ENCODE results near the gene CDH22. TPM values are rescaled to one million over a fixed set of nuclear protein-coding genes. Genes with fewer than 3 reads are reported as not detected.

The CDH22 gene
- total RNA-seq, 1 experiment from 2014 or later: not detected

- Histone ChIP-seq H3K4me3 (ENCODE audit: low read depth, low read length, poor library complexity, severe bottlenecking) (no peak overlapping the region), H3K9me3 (ENCODE audit: low read depth, low read length, poor library complexity, severe bottlenecking) (no peaks in the 10 kb centered on the region), H3K36me3 (ENCODE audit: insufficient read depth, low read length, poor library complexity, severe bottlenecking) (peaks cover 16% of the 10 kb centered on the region), H3K27ac (ENCODE audit: low read depth, low read length, poor library complexity, severe bottlenecking) (no peak overlapping the region), H3K4me1 (ENCODE audit: insufficient read depth, low read length, poor library complexity, severe bottlenecking) (peaks cover under 1% of the 10 kb centered on the region), H3K27me3 (replicated peaks; ENCODE audit: insufficient read depth, low read depth, low read length, poor library complexity) (no peaks in the 10 kb centered on the region)
- intact Hi-C loops (cut with micrococcal nuclease; ENCODE audit: unreplicated experiment): no loop called here
- DNase-seq (ENCODE audit: low spot score): no peak
- ChIA-PET CTCF (no interaction called here), POLR2A (ENCODE audit: low non-redundant PET) (no interaction called here)
- TF ChIP-seq CTCF (conservative IDR thresholded peaks at IDR 0.05; ENCODE audit: low read depth, low read length) (no peak), EZH2 (IDR thresholded peaks at IDR 0.05; ENCODE audit: borderline replicate concordance, low read depth, low read length, poor library complexity, severe bottlenecking) (no peak)
- no TSS peak for BruUV-seq (replicated peaks)
Observed at GRCh38 chr20:46355778-46356177, 47.5 kb upstream of the CDH22 start.

GRCh38 chr20:46354920-46355654 is 46.8 kb upstream of the CDH22 start:
- intact Hi-C loops (cut with micrococcal nuclease; ENCODE audit: unreplicated experiment): no loop called here
- POLR2A ChIA-PET (ENCODE audit: low non-redundant PET): no interaction called here
- peaks cover 16% of the 10 kb centered on the region for H3K36me3 ChIP-seq (ENCODE audit: insufficient read depth, low read length, poor library complexity, severe bottlenecking)

GRCh38 chr20:46354207-46354555 is 45.9 kb upstream of the CDH22 start:
- CTCF ChIA-PET: no interaction called here
- POLR2A ChIA-PET (ENCODE audit: low non-redundant PET): no interaction called here
- Histone ChIP-seq H3K9me3 (ENCODE audit: low read depth, low read length, poor library complexity, severe bottlenecking) (no peaks in the 10 kb centered on the region), H3K4me1 (ENCODE audit: insufficient read depth, low read length, poor library complexity, severe bottlenecking) (peaks cover 16% of the 10 kb centered on the region), H3K36me3 (ENCODE audit: insufficient read depth, low read length, poor library complexity, severe bottlenecking) (peaks cover 16% of the 10 kb centered on the region), H3K27me3 (replicated peaks; ENCODE audit: insufficient read depth, low read depth, low read length, poor library complexity) (no peaks in the 10 kb centered on the region), H3K4me3 (ENCODE audit: low read depth, low read length, poor library complexity, severe bottlenecking) (no peak overlapping the region), H3K27ac (ENCODE audit: low read depth, low read length, poor library complexity, severe bottlenecking) (no peak overlapping the region)
- intact Hi-C loops (cut with micrococcal nuclease; ENCODE audit: unreplicated experiment): no loop called here
- no TSS peak for BruUV-seq (replicated peaks)
- no peak for TF ChIP-seq CTCF (conservative IDR thresholded peaks at IDR 0.05; ENCODE audit: low read depth, low read length)
- TF ChIP-seq EZH2 (IDR thresholded peaks at IDR 0.05; ENCODE audit: borderline replicate concordance, low read depth, low read length, poor library complexity, severe bottlenecking): no peak
- DNase-seq (ENCODE audit: low spot score): no peak

More at GRCh38 chr20:46354920-46355654, 46.8 kb upstream of the CDH22 start:
- CTCF ChIA-PET: no interaction called here
- TF ChIP-seq EZH2 (IDR thresholded peaks at IDR 0.05; ENCODE audit: borderline replicate concordance, low read depth, low read length, poor library complexity, severe bottlenecking) (no peak), CTCF (conservative IDR thresholded peaks at IDR 0.05; ENCODE audit: low read depth, low read length) (no peak)
- Histone ChIP-seq H3K4me1 (ENCODE audit: insufficient read depth, low read length, poor library complexity, severe bottlenecking) (peaks cover 7% of the 10 kb centered on the region), H3K27me3 (replicated peaks; ENCODE audit: insufficient read depth, low read depth, low read length, poor library complexity) (no peaks in the 10 kb centered on the region), H3K4me3 (ENCODE audit: low read depth, low read length, poor library complexity, severe bottlenecking) (no peak overlapping the region), H3K9me3 (ENCODE audit: low read depth, low read length, poor library complexity, severe bottlenecking) (no peaks in the 10 kb centered on the region), H3K27ac (ENCODE audit: low read depth, low read length, poor library complexity, severe bottlenecking) (no peak overlapping the region)
- BruUV-seq (replicated peaks): no TSS peak
- DNase-seq (ENCODE audit: low spot score): no peak

All from A673 (cell line).